Esophagus muscularis mucosa (tissue), 4 donors: ENCODE measurements around the gene PEG3. TPM values are rescaled to one million over a fixed set of nuclear protein-coding genes. Genes with fewer than 3 reads are reported as not detected.

Source experiments
- DNase-seq: peaks from one replicate; pipeline ENCODE4 v3.0.0-alpha.2; 2017; ENCODE audit errors: extremely low spot score
- H3K27ac ChIP-seq, 4 donors: fragments of 200-600 bp; sonication (generic); replicated peaks in 1 of 4; 1 replicate in 3 of 4; 2 replicates in 1 of 4; pipeline ENCODE4 v1.5.1; 2016 to 2019; ENCODE audit warnings: mild to moderate bottlenecking in 1 of 4
- H3K27me3 ChIP-seq, 4 donors: fragments of 200-600 bp; sonication (generic); one replicate each; pipeline versions ENCODE4 v1.5.1 to v1.6.0; 2016 to 2019
- H3K36me3 ChIP-seq, 4 donors: fragments of 200-600 bp; sonication (generic); one replicate each; pipeline ENCODE4 v1.5.1; 2016 to 2019
- H3K4me1 ChIP-seq, 4 donors: fragments of 200-600 bp; sonication (generic); one replicate each; pipeline ENCODE4 v1.5.1; 2016 to 2019
- H3K4me3 ChIP-seq, 4 donors: fragments of 200-600 bp; sonication (generic); 1 replicate in 2 of 4; 2 replicates in 2 of 4; pipeline ENCODE4 v1.5.1; 2016 to 2019; ENCODE audit warnings: mild to moderate bottlenecking in 4 of 4, moderate library complexity in 1 of 4
- H3K9me3 ChIP-seq, 4 donors: fragments of 200-600 bp; sonication (generic); 1 replicate in 3 of 4; 2 replicates in 1 of 4; pipeline ENCODE4 v1.5.1; 2016 to 2019
- EP300 ChIP-seq: sonication (generic); formaldehyde crosslinking; IDR thresholded peaks from one replicate; pipeline ENCODE4 v1.6.1; 2017; ENCODE audit warnings: antibody characterized with exemption
- POLR2A ChIP-seq: fragments of 450-650 bp; IDR thresholded peaks from one replicate; pipeline ENCODE4 v1.6.1; 2017; ENCODE audit warnings: antibody characterized with exemption, moderate library complexity, mild to moderate bottlenecking, low read depth
- POLR2AphosphoS5 ChIP-seq, 2 donors: sonication (generic); formaldehyde crosslinking; IDR thresholded peaks; one replicate each; pipeline ENCODE4 v1.6.1; 2017; ENCODE audit warnings: antibody characterized with exemption in 2 of 2
- WGBS: methylation state at CpG from one replicate; pipeline ENCODE4 v1.1.5; 2018; 5-methylcytosine and 5-hydroxymethylcytosine counted together
- intact Hi-C: fragments of 100-400 bp; cut with DNase I; formaldehyde crosslinking; loops from one replicate; pipeline ENCODE4 v1.15.1; 2023
- total RNA-seq, 4 donors: library from RNA; depleted of rRNA; stranded (reverse); fragments of >200 nt; gene quantifications; one replicate each; pipeline versions ENCODE4 v1.1.0 to v1.2.1, GENCODE V29; 2016
- TF ChIP-seq, protein P1 (sequence below), 3 experiments: fragments of 200-600 bp in 2 of 3; fragments of 450-650 bp in 1 of 3; sonication (generic) in 2 of 3; IDR thresholded peaks; one replicate each; pipeline ENCODE4 v1.5.1; 2017 to 2019; ENCODE audit warnings: antibody characterized with exemption in 3 of 3, mild to moderate bottlenecking in 2 of 3, moderate library complexity in 1 of 3

The PEG3 gene
- total RNA-seq, 4 donors from 2014 or later, result 9.8 to 13.7 (median 10.4) TPM

DNA sequence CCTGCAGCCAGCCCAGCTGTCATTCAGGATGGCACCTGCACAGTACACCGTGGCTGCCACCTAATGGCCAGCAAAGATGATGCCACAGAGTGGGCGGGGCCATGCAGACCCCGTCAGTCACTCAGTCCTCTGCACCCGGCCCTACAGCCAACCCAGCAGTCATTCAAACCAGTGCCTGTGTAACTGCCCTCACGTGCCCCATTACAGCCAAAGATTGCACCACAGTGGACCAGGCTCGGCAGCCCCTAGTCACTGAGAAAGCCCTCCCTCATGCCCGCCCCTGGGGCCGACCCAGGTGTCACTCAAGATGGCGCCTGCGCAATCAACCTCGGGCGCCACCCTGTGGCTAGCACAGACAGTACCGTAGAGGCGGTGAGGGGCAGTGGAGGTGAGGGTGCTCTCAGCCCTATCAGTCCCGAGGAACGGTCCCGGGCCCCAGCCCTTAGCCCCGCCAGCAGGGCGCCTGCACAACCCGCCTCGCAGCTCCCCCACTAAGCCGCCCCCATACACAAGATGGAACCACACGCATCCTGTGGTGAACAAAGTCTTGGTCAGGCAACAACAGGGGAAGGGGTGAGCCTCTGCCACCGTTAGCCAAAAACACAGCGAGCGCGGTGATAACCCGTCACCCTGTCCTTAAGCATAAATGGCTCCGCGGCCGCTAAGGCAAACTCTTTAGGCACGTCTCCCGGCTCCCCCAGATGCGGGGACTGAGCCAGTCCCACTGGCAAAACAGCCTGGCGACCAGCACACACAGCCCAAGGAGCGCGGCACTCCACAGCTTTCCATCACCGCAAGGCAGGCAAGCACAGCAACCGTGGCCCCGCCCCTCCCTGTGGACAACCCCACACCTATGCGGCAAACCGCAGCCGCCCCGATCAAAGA lies 2.3 kb downstream of the PEG3 start:
- 50% methylated on average over 20 of the region's 44 CpGs for WGBS
- intact Hi-C loops, result loop anchor here (5.0 kb wide), 1 partner anchor 91 kb away; no protein-coding TSS in a partner anchor

DNA sequence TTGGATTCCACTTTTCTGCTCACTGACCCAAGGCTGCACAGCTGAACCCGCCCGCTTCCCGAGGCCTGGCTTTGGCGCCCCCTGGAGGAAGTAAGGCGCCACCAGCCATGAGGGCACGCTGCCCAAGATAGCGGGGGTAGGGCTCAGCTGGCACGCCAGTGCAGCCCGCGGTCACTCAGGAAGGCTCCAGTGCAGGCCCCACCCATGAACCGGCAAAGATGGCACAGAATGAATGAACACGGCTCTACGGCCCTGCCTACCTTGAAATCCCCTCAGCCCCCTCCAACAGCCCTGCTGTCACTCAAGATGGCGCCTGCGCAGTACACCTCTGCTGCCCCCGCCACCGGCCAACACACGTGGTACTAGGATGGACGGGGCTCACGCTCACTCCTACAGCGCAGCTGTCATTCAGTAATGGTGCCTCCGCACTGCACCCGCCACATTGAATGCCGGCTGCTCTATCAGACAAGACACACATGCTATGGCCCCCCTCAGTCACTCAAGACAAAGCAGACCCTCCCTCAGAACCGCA lies 3.0 kb downstream of the PEG3 start:
- Histone ChIP-seq H3K4me1 (peaks cover 4 to 27% (median 17%) of the 10 kb centered on the region in 4 donors), H3K4me3 (peak overlapping the region; percentile 53 to 69 (median 61)), H3K9me3 (peaks cover 0 to 6% (median 0%) of the 10 kb centered on the region in 4 donors), H3K36me3 (peaks cover 0 to 7% (median 2%) of the 10 kb centered on the region in 4 donors), H3K27ac (peak overlapping the region; percentile 86 to 96 (median 88)), H3K27me3 (no peaks in the 10 kb centered on the region)
- no peak for DNase-seq
- intact Hi-C loops, result loop anchor here (5.0 kb wide), 1 partner anchor 90 kb away; no protein-coding TSS in a partner anchor
- TF ChIP-seq POLR2AphosphoS5 (IDR thresholded peaks at IDR 0.05) (peak; percentile 36 to 54), EP300 (no peak), POLR2A (no peak)
- TF ChIP-seq, protein P1, sequence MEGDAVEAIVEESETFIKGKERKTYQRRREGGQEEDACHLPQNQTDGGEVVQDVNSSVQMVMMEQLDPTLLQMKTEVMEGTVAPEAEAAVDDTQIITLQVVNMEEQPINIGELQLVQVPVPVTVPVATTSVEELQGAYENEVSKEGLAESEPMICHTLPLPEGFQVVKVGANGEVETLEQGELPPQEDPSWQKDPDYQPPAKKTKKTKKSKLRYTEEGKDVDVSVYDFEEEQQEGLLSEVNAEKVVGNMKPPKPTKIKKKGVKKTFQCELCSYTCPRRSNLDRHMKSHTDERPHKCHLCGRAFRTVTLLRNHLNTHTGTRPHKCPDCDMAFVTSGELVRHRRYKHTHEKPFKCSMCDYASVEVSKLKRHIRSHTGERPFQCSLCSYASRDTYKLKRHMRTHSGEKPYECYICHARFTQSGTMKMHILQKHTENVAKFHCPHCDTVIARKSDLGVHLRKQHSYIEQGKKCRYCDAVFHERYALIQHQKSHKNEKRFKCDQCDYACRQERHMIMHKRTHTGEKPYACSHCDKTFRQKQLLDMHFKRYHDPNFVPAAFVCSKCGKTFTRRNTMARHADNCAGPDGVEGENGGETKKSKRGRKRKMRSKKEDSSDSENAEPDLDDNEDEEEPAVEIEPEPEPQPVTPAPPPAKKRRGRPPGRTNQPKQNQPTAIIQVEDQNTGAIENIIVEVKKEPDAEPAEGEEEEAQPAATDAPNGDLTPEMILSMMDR (IDR thresholded peaks at IDR 0.05), result peak; percentile 56 to 73 (median 66)
- 60% methylated on average over 20 of the region's 25 CpGs for WGBS

More for the DNA sequence above, 2.3 kb downstream of the PEG3 start:
- TF ChIP-seq, protein P1 (IDR thresholded peaks at IDR 0.05), result peak; percentile 37 to 53 (median 39)
- TF ChIP-seq POLR2AphosphoS5 (IDR thresholded peaks at IDR 0.05), result peak; percentile 16 to 77
- no peak for TF ChIP-seq POLR2A
- peak overlapping the region; percentile 53 to 69 (median 61) for H3K4me3 ChIP-seq
- DNase-seq, result no peak
- peak overlapping the region; percentile 86 to 96 (median 88) for H3K27ac ChIP-seq
- no peaks in the 10 kb centered on the region for H3K36me3 ChIP-seq
- peaks cover 0 to 6% (median 0%) of the 10 kb centered on the region in 4 donors for H3K9me3 ChIP-seq
- H3K27me3 ChIP-seq, result no peaks in the 10 kb centered on the region
- H3K4me1 ChIP-seq, result peaks cover 4 to 27% (median 17%) of the 10 kb centered on the region in 4 donors

DNA sequence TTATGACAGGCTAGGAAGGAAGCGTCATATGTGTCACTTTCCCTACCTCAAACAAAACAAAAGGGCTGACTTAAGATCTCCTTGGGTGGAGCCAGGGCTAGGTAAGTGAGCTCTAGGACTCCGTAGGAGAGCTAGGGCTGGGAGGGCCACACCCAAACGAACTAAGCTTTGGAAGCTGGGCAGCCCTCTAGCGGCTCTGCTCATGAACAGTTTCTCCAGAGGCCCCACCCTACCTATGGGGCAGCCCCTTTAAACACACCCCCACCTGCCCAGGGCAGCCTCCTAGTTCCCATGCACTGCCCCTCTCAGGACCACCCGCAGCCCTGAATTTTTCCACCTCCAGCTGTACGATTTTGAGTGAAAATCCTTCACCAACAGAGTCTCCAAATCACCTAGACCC lies 3.5 kb downstream of the PEG3 start:
- H3K4me1 ChIP-seq, result peaks cover 4 to 27% (median 17%) of the 10 kb centered on the region in 4 donors
- H3K27me3 ChIP-seq, result no peaks in the 10 kb centered on the region
- WGBS, result 45% methylated on average over 6 of the region's 6 CpGs
- peaks cover 0 to 9% (median 2%) of the 10 kb centered on the region in 4 donors for H3K36me3 ChIP-seq
- TF ChIP-seq, protein P1 (IDR thresholded peaks at IDR 0.05), result no peak
- TF ChIP-seq EP300 (no peak), POLR2AphosphoS5 (IDR thresholded peaks at IDR 0.05) (no peak), POLR2A (no peak)
- intact Hi-C loops, result loop anchor here (5.0 kb wide), 1 partner anchor 90 kb away; no protein-coding TSS in a partner anchor
- peaks cover 0 to 6% (median 0%) of the 10 kb centered on the region in 4 donors for H3K9me3 ChIP-seq
- peak overlapping the region; percentile 86 to 96 (median 88) for H3K27ac ChIP-seq
- DNase-seq, result no peak
- peak overlapping the region; percentile 53 to 69 (median 61) for H3K4me3 ChIP-seq

DNA sequence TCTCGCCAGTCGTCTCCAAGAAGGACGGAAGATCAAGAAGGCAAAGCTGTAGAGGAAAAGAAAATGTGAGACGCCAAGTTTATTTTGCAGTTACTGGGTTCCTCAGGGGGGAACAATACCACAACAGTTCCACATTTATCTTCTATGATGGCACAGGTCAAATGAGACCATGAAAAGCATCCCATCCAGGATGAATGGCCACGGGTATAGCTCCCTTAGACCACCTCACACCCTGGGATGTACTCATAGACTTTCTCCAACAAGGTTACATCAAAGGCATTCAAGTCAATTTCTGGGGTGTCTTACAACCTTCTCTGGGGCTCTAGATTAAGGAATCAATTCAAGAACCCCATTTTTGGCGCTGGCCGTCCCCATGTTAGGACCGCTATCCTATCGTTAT lies 4.5 kb downstream of the PEG3 start:
- Histone ChIP-seq H3K36me3 (peaks cover 0 to 9% (median 2%) of the 10 kb centered on the region in 4 donors), H3K27ac (no peak overlapping the region), H3K4me1 (peaks cover 4 to 26% (median 17%) of the 10 kb centered on the region in 4 donors), H3K4me3 (no peak overlapping the region), H3K27me3 (no peaks in the 10 kb centered on the region), H3K9me3 (peaks cover 0 to 6% (median 0%) of the 10 kb centered on the region in 4 donors)
- intact Hi-C loops, result loop anchor here (5.0 kb wide), 1 partner anchor 89 kb away; no protein-coding TSS in a partner anchor
- DNase-seq, result no peak
- no peak for TF ChIP-seq EP300
- no peak for TF ChIP-seq POLR2A
- no peak for TF ChIP-seq POLR2AphosphoS5 (IDR thresholded peaks at IDR 0.05)
- TF ChIP-seq, protein P1 (IDR thresholded peaks at IDR 0.05), result no peak
- WGBS, result 88% methylated on average over 9 of the region's 9 CpGs
